AG04450 (cell line): ENCODE measurements around the gene SYVN1. TPM values are rescaled to one million over a fixed set of nuclear protein-coding genes. Genes with fewer than 3 reads are reported as not detected.

Source experiments
- CTCF ChIA-PET: fragments of 300-600, 350-600 bp; formaldehyde crosslinking; extraction: SDS; loops from one replicate; lab custom pipeline; 2022; ENCODE audit warnings: antibody characterized with exemption, inconsistent platforms; lab: Charles Lee
- POLR2A ChIA-PET: fragments of 350-600 bp; formaldehyde crosslinking; extraction: SDS; loops from one replicate; lab custom pipeline; 2021; ENCODE audit warnings: antibody characterized with exemption, inconsistent platforms; lab: Yijun Ruan, JAX
- DNase-seq: peaks from one replicate; pipeline ENCODE4 v3.0.0-alpha.2; 2011; ENCODE audit warnings: low read depth, low spot score
- H3K27ac ChIP-seq: one replicate; pipeline ENCODE4 v1.5.1; 2012; ENCODE audit warnings: low read depth, low read length, control low read depth
- H3K27me3 ChIP-seq: one replicate; pipeline ENCODE4 v1.6.0; 2012; ENCODE audit warnings: low read length; ENCODE audit not compliant: control insufficient read depth, insufficient read depth
- H3K4me3 ChIP-seq: 2 replicates; pipeline ENCODE4 v1.5.1; 2011; ENCODE audit warnings: mild to moderate bottlenecking, low read depth, low read length, control low read depth
- H3K9me3 ChIP-seq: 2 replicates; pipeline ENCODE4 v1.5.1; 2012; ENCODE audit warnings: low read length; ENCODE audit not compliant: control insufficient read depth, insufficient read depth
- CTCF ChIP-seq: IDR thresholded peaks from 2 replicates; pipeline ENCODE4 v1.5.1; 2011; ENCODE audit warnings: low read depth, low read length, control low read depth, inconsistent platforms
- polyA minus RNA-seq: library from RNA; depleted of rRNA, polyadenylated mRNA; stranded (reverse); fragments of >200 nt; gene quantifications from 2 replicates; pipeline ENCODE4 v1.2.3, GENCODE V29; 2011; rRNA and poly(A)+ RNA removed
- polyA plus RNA-seq: library from polyadenylated mRNA; depleted of rRNA; stranded (reverse); fragments of >200 nt; gene quantifications from 2 replicates; pipeline ENCODE4 v1.2.3, GENCODE V29; 2011; rRNA removed

SYVN1 gene
- 18.7 and 27.7 TPM in 2 replicates for polyA plus RNA-seq
- 37.7 and 51.5 TPM in 2 replicates for polyA minus RNA-seq

GRCh38 chr11:65134240-65134951, at the start of gene SYVN1:
Gene SYVN1, minus strand, starts transcription at chr11:65134519. Its CDS starts 918 bp downstream, at chr11:65133601.
- TF ChIP-seq CTCF = no peak
- no peaks in the 10 kb centered on the region; the same call in 1 of the 2 replicates for H3K9me3 ChIP-seq
- H3K27ac ChIP-seq = peak within 1 kb of the TSS; percentile 99
- peak; percentile 67 for DNase-seq
- CTCF ChIA-PET = interaction anchor here (1.3 kb wide), 1 partner anchor 219 kb away, joined by 5 read pairs; no protein-coding TSS in a partner anchor
- POLR2A ChIA-PET = interaction anchor here (0.6 to 2.6 kb wide), 14 partner anchors 8 to 724 kb away, joined by 3 to 20 read pairs (median 4); partner anchors contain the start of genes CAPN1, FAU, MRPL49 and SAC3D1
- no peaks in the 10 kb centered on the region for H3K27me3 ChIP-seq
- H3K4me3 ChIP-seq = peak within 1 kb of the TSS; percentile 95

- ChIA-PET POLR2A (interaction anchor here (2.3 kb wide), 1 partner anchor 48 kb away, joined by 10 read pairs; no protein-coding TSS in a partner anchor), CTCF (no interaction called here)
- TF ChIP-seq CTCF = no peak
- no peak for DNase-seq
- Histone ChIP-seq H3K9me3 (peaks cover 5% of the 10 kb centered on the region; the same call in 1 of the 2 replicates), H3K27ac (no peak overlapping the region), H3K27me3 (no peaks in the 10 kb centered on the region), H3K4me3 (peak overlapping the region; percentile 88)
Measured at GRCh38 chr11:65183201-65183891, 49.0 kb upstream of the SYVN1 start.

GRCh38 chr11:65182258-65183170, 48.2 kb upstream of the SYVN1 start:
- no peaks in the 10 kb centered on the region for H3K27me3 ChIP-seq
- H3K27ac ChIP-seq = no peak overlapping the region
- ChIA-PET POLR2A (interaction anchor here (0.6 to 2.3 kb wide), 4 partner anchors 18 to 79 kb away, joined by 4 to 10 read pairs (median 5); partner anchors contain the start of genes POLA2 and ZNHIT2), CTCF (interaction anchor here (0.5 to 1.4 kb wide), 9 partner anchors 8 to 149 kb away, joined by 3 to 10 read pairs (median 3); partner anchors contain the start of gene TM7SF2)
- peaks cover 5% of the 10 kb centered on the region; the same call in 1 of the 2 replicates for H3K9me3 ChIP-seq
- no peak for DNase-seq
- no peak for TF ChIP-seq CTCF
- peak overlapping the region; percentile 88 for H3K4me3 ChIP-seq

- POLR2A ChIA-PET = interaction anchor here (0.6 to 2.3 kb wide), 5 partner anchors 19 to 316 kb away, joined by 3 to 10 read pairs (median 5); partner anchors contain the start of genes POLA2 and ZNHIT2
- peak; percentile 61 for DNase-seq
- CTCF ChIA-PET = interaction anchor here (0.5 to 1.4 kb wide), 9 partner anchors 16 to 150 kb away, joined by 3 to 10 read pairs (median 4); partner anchors contain the start of gene TM7SF2
Measured at GRCh38 chr11:65181569-65182257, 47.4 kb upstream of the SYVN1 start, which contains the start of gene CAPN1. Gene CAPN1, plus strand, starts transcription at chr11:65181928. Its CDS starts 774 bp downstream, at chr11:65182702.

More at GRCh38 chr11:65181569-65182257, 47.4 kb upstream of the SYVN1 start, which contains the start of gene CAPN1:
- TF ChIP-seq CTCF = no peak
- Histone ChIP-seq H3K27ac (peak within 1 kb of the TSS; percentile 47), H3K4me3 (peak within 1 kb of the TSS; percentile 88), H3K9me3 (peaks cover 5% of the 10 kb centered on the region; the same call in 1 of the 2 replicates), H3K27me3 (no peaks in the 10 kb centered on the region)
